22Rv1 (cell line): Measurements from ENCODE around the gene ITGB3.

Experiments
- H3K27ac ChIP-seq: fragments of 450-650 bp; 2 replicates; pipeline ENCODE4 v1.5.1; 2017
- ZFX ChIP-seq: fragments of 450-650 bp; IDR thresholded peaks from 2 replicates; pipeline ENCODE4 v1.6.1; 2017; ENCODE audit warnings: antibody characterized with exemption, borderline replicate concordance
- TF ChIP-seq, protein P1 (sequence below): fragments of 450-650 bp; IDR thresholded peaks from 2 replicates; pipeline ENCODE4 v1.5.1; 2017; ENCODE audit warnings: mild to moderate bottlenecking

Gene ITGB3

DNA sequence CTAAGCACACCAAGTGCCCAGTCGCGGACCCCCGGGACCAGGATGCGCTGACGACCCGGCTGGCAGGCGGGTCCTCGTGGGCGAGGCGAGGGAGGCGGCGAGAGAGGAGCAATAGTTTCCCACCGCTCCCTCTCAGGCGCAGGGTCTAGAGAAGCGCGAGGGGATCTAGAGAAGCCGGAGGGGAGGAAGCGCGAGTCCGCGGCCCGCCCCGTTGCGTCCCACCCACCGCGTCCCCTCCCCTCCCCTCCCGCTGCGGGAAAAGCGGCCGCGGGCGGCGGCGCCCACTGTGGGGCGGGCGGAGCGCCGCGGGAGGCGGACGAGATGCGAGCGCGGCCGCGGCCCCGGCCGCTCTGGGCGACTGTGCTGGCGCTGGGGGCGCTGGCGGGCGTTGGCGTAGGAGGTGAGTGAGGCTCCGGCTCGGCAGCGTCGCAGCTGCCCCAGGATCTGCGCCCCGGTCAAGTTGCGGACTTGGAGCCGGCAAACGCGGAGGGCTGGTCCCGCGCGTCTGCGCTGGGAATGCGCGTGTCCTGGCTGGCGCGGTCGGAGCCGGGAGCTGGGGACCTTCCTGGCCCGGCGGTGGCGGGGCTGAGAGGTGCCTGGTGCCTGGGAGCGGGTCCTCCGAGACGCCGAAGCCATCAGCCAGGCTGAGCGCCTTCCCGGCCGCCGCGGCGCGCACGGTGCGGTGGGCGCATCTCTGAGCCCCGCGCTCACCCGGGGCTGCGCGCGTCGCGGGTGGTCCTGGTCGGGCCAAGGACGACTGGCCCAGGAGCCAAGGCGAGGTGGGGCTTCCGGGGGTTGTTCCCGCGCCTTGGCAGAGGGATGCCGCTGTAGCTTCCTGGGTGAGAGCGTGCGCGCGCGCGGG lies at the start of gene ITGB3:
Gene ITGB3, plus strand, starts transcription at position 287 of the 862 bp plus-strand sequence. Its CDS starts 35 bp downstream, at position 322.
- no peak for TF ChIP-seq ZFX
- TF ChIP-seq, protein P1, sequence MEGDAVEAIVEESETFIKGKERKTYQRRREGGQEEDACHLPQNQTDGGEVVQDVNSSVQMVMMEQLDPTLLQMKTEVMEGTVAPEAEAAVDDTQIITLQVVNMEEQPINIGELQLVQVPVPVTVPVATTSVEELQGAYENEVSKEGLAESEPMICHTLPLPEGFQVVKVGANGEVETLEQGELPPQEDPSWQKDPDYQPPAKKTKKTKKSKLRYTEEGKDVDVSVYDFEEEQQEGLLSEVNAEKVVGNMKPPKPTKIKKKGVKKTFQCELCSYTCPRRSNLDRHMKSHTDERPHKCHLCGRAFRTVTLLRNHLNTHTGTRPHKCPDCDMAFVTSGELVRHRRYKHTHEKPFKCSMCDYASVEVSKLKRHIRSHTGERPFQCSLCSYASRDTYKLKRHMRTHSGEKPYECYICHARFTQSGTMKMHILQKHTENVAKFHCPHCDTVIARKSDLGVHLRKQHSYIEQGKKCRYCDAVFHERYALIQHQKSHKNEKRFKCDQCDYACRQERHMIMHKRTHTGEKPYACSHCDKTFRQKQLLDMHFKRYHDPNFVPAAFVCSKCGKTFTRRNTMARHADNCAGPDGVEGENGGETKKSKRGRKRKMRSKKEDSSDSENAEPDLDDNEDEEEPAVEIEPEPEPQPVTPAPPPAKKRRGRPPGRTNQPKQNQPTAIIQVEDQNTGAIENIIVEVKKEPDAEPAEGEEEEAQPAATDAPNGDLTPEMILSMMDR = peak; percentile 72
- H3K27ac ChIP-seq = no peak within 1 kb of the TSS

DNA sequence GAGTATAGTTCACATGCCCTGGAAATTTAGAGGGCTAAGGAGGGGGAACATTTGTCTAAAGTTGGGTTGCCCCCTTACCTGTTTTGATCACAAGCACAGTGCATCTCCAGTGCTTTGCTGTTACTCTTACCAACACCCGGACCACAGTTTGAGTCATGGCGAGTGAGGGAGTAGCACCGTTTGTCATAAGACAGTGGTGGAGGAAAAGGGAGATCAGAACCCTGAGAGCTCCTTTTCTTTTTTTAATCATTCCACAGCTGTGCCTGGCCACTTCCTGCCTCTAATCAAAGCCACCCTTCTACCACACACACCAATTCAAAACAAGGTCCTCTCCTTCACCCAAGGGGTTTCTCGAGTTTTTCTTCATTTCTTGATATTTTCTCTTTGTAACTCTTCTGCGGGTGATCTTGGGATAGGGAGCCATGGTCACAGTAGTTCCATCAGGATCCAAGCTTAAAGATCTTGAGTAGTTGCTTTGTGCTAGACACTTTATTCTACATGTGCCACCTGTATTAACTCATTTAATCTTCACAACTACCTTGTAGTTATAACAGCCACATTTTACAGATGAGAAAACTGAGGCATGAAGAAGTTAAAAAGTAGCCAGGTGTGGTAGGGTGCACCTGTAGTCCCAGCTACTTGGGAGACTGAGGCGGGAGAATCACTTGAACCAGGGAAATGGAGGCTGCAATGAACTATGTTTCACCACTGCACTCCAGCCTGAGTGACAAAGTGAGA lies 49.5 kb upstream of the ITGB3 start:
- H3K27ac ChIP-seq = no peak overlapping the region
- no peak for TF ChIP-seq ZFX
- TF ChIP-seq, protein P1 = no peak

DNA sequence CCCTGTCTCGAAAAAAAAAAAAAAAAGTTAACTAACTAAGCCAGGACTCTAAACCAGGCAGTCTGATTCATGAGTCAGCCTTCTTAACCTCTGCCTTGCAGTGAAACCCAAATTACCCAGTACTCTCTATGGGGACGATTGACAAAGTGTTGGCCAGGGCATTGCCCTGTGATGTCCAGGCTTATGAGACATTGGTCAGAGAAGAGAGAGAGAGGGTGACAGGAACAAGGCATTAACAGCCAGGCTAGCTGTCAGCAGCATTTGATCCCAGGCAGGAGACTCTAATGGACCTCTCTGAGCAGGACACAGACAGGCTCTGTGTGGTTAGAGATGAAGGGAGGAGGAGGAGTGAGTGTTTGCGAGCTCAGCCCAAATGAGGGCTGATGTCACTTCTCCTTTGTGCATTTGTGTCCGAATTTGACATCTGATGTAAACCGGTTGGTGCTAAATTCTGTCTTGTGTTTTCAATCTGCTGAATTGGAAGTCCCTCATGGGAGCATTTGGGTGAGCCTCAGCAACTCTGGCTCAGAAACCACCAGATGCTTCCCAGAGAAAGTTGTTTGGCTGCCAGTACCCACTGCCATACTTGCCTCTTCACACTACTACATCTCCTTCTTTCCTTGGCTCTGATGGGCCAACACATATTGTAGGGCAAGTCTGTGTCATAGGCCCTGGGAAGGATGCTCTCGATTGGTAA lies 48.8 kb upstream of the ITGB3 start:
- TF ChIP-seq ZFX = no peak
- TF ChIP-seq, protein P1 = no peak
- H3K27ac ChIP-seq = no peak overlapping the region

DNA sequence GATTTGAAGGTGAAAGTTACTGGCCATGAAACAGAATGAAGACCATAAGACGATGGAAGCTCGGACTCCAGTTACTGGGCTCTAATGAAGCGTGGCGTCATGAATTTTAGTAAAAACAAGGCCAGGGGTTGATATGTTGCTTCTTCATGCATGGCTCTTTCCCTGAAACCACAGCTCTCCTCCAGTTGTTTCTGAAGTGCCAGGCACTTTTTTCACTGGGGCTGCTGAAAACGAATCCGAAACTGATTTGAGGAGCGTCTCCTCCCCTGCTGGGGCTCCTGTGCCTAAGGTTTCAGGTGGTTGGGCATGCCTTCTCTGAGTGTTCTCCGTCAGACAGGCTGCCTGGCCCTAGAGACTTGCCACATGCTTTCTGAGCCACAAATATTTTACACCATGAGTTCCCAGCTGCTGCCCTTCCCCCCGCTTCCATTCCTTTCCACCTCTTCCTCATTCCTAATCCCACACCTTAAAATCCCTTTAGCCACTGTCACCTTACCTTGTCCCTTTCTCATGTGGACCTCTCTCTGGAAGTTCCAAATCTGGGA lies 48.1 kb upstream of the ITGB3 start:
- TF ChIP-seq, protein P1 = no peak
- no peak for TF ChIP-seq ZFX
- H3K27ac ChIP-seq = no peak overlapping the region

DNA sequence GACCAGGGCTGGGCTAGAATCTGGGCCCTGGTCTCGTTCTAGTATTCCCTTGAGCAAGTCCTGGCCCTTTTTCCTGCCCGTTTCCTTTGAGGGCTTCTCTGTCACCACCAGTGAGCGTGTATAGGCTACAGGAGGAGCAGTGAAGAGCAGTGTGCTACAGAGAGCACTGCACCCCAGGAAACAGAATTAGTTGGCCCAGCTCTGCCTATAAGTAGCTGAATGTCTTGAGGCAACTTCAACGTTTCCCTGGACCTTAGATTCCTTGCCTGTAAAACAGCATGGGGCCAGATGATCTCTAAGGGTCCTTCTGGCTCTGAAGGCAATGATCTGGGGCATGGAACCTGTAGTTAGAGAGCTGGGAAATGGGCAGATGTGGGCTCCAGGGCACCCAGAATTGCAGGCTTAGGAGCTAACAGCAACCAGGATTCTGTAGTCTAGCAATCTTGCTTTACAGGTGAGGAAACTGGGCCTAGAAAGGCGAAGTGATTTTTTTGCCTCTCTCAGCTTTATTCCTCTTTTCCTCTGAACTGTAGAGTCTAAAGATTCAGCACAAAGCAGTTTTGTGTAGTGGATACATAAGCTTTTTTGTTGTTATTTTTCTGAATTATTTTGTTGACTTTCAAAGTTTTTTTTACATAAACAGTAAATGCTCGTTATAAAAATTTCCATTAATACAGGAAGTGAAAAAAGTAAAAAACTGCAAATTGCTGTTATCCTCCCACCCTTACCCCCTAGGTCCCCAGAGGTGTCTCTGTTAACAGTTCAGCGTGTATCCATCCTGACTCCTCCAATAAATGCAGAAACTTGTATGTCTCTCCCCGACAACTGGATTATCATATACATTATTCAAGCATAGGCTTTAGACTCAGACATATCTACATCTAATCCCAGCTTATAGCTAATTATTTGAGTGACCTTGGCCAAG lies 46.2 kb upstream of the ITGB3 start:
- H3K27ac ChIP-seq = no peak overlapping the region
- TF ChIP-seq ZFX = no peak
- TF ChIP-seq, protein P1 = no peak

DNA sequence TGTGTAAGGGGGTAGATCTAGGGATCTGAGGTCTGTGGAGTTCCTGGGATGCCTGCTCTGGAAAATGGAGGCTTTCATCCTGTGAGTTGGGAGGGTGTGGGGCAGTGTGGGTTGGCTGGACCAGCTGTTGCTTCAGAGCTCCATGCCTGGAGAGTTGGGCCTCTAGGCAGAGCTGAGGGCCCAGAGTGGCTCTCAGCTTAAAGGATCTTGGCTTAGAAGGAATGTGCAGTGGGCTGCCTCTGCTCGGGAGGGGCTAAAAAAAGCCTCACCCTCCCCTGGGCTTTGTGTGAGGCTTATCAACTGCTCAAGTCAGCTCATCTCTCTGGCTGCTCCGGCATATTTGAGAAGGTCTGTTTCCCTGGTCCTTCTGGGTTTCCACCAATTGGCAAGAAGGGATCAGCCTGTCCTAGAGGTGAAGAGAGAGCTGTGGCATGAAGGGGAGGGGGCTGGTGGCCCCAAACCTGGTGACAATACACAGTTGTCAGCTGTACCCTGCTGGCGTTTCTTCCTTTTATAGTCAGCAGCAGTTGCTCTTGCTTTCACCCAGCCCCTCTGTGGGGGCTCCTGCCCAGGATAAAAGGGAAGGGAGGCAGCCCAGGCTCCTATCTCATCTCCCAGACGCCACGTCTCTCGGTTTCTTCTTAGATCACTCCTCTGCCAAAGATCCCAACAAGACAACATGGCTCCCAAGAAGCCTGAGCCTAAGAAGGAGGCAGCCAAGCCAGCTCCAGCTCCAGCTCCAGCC lies 44.7 kb upstream of the ITGB3 start, which contains the start of gene MYL4:
Gene MYL4, plus strand, starts transcription at position 605 of the 745 bp plus-strand sequence. Its CDS starts 75 bp downstream, at position 680.
- no peak within 1 kb of the TSS for H3K27ac ChIP-seq
- no peak for TF ChIP-seq ZFX
- TF ChIP-seq, protein P1 = no peak
